MM.1S (cell line): ENCODE data around the gene TTLL6.

Source experiments
- DNase-seq: peaks from one replicate; pipeline ENCODE4 v3.0.0-alpha.2; 2015
- H2AFZ ChIP-seq: fragments of 300-600 bp; sonication (generic); 2 replicates; pipeline ENCODE4 v1.6.0; 2016; ENCODE audit warnings: antibody characterized with exemption, low read length
- H3F3A ChIP-seq: fragments of 300-600 bp; sonication (generic); 2 replicates; pipeline ENCODE4 v1.6.1; 2016; ENCODE audit warnings: mild to moderate bottlenecking, antibody characterized with exemption, low read length, moderate library complexity, mixed read lengths; ENCODE audit not compliant: insufficient read depth
- H3K27ac ChIP-seq: fragments of 300-600 bp; sonication (generic); 2 replicates; pipeline ENCODE4 v1.5.1; 2016; ENCODE audit warnings: mild to moderate bottlenecking, low read length
- H3K27me3 ChIP-seq: fragments of 300-600 bp; sonication (generic); replicated peaks from 2 replicates; pipeline ENCODE4 v1.6.0; 2016; ENCODE audit warnings: low read length; ENCODE audit not compliant: insufficient read depth
- H3K36me3 ChIP-seq: fragments of 300-600 bp; sonication (generic); replicated peaks from 2 replicates; pipeline ENCODE4 v1.6.1; 2016; ENCODE audit warnings: mild to moderate bottlenecking, low read length, mixed read lengths; ENCODE audit not compliant: insufficient read depth
- H3K4me1 ChIP-seq: fragments of 300-600 bp; sonication (generic); 2 replicates; pipeline ENCODE4 v1.6.1; 2016; ENCODE audit warnings: low read length, mixed read lengths
- H3K4me2 ChIP-seq: fragments of 300-600 bp; sonication (generic); 2 replicates; pipeline ENCODE4 v1.6.0; 2016; ENCODE audit warnings: low read depth, low read length
- H3K4me3 ChIP-seq: fragments of 300-600 bp; sonication (generic); 2 replicates; pipeline ENCODE4 v1.5.1; 2016; ENCODE audit warnings: low read length, mixed read lengths
- H3K79me2 ChIP-seq: fragments of 300-600 bp; sonication (generic); 2 replicates; pipeline ENCODE4 v1.6.1; 2016; ENCODE audit warnings: mixed run types, low read length, mixed read lengths
- H3K9ac ChIP-seq: fragments of 300-600 bp; sonication (generic); 2 replicates; pipeline ENCODE4 v1.6.1; 2016; ENCODE audit warnings: low read length, mixed read lengths
- H3K9me2 ChIP-seq: fragments of 300-600 bp; sonication (generic); replicated peaks from 2 replicates; pipeline ENCODE4 v1.6.1; 2016; ENCODE audit warnings: mild to moderate bottlenecking, low read length, mixed read lengths; ENCODE audit not compliant: insufficient read depth
- H3K9me3 ChIP-seq: fragments of 300-600 bp; sonication (generic); replicated peaks from 2 replicates; pipeline ENCODE4 v1.6.1; 2016; ENCODE audit warnings: mild to moderate bottlenecking, low read length, mixed read lengths; ENCODE audit not compliant: insufficient read depth
- H4K20me1 ChIP-seq: fragments of 300-600 bp; sonication (generic); 2 replicates; pipeline ENCODE4 v1.6.1; 2016; ENCODE audit warnings: mild to moderate bottlenecking, low read length, moderate library complexity, mixed read lengths; ENCODE audit not compliant: insufficient read depth
- EZH2 ChIP-seq: fragments of 300-600 bp; sonication (generic); optimal IDR thresholded peaks from 2 replicates; pipeline ENCODE3; 2017; ENCODE audit warnings: low read depth, mild to moderate bottlenecking, antibody characterized with exemption, low read length, mixed read lengths
- EZH2phosphoT487 ChIP-seq: fragments of 300-600 bp; sonication (generic); IDR thresholded peaks from 2 replicates; pipeline ENCODE4 v1.6.1; 2018; ENCODE audit warnings: antibody characterized with exemption, low read length
- TF ChIP-seq, protein P1 (sequence below): fragments of 300-600 bp; sonication (generic); IDR thresholded peaks from 2 replicates; pipeline ENCODE4 v1.5.1; 2016; ENCODE audit warnings: antibody characterized with exemption, low read length, mixed read lengths

TTLL6 gene

DNA sequence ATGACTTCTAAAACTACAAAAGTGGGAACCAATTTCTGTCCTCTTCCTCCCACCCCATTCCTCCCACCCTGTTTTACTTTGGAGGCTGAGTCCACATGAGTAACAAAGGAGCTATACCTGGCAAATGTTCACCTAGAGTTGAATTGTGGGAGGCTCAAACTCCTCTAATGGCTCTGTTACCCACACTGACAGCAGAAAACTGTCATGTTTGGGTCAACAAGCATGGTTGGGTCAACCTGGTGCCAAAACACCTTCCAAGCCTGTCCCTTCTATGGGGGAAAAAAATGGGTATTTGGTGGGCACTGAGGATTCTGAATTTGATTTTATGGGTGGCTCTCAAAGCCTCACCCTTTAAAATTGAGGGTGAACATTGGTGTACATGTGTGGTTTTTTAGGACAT lies 76.5 kb downstream of the TTLL6 start:
- no peak overlapping the region for H2AFZ ChIP-seq
- no peak for DNase-seq
- H3K36me3 ChIP-seq: no peaks in the 10 kb centered on the region
- no peaks in the 10 kb centered on the region for H3K4me1 ChIP-seq
- H3K27me3 ChIP-seq: peaks cover 98% of the 10 kb centered on the region
- no peaks in the 10 kb centered on the region for H3F3A ChIP-seq
- no peaks in the 10 kb centered on the region for H3K79me2 ChIP-seq
- no peak overlapping the region for H3K4me3 ChIP-seq
- no peak for TF ChIP-seq EZH2phosphoT487
- TF ChIP-seq, protein P1, sequence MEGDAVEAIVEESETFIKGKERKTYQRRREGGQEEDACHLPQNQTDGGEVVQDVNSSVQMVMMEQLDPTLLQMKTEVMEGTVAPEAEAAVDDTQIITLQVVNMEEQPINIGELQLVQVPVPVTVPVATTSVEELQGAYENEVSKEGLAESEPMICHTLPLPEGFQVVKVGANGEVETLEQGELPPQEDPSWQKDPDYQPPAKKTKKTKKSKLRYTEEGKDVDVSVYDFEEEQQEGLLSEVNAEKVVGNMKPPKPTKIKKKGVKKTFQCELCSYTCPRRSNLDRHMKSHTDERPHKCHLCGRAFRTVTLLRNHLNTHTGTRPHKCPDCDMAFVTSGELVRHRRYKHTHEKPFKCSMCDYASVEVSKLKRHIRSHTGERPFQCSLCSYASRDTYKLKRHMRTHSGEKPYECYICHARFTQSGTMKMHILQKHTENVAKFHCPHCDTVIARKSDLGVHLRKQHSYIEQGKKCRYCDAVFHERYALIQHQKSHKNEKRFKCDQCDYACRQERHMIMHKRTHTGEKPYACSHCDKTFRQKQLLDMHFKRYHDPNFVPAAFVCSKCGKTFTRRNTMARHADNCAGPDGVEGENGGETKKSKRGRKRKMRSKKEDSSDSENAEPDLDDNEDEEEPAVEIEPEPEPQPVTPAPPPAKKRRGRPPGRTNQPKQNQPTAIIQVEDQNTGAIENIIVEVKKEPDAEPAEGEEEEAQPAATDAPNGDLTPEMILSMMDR: no peak
- no peak for TF ChIP-seq EZH2
- no peaks in the 10 kb centered on the region for H4K20me1 ChIP-seq
- H3K4me2 ChIP-seq: no peak overlapping the region
- H3K9ac ChIP-seq: no peak overlapping the region
- no peaks in the 10 kb centered on the region for H3K9me3 ChIP-seq
- no peaks in the 10 kb centered on the region for H3K9me2 ChIP-seq
- no peak overlapping the region for H3K27ac ChIP-seq

DNA sequence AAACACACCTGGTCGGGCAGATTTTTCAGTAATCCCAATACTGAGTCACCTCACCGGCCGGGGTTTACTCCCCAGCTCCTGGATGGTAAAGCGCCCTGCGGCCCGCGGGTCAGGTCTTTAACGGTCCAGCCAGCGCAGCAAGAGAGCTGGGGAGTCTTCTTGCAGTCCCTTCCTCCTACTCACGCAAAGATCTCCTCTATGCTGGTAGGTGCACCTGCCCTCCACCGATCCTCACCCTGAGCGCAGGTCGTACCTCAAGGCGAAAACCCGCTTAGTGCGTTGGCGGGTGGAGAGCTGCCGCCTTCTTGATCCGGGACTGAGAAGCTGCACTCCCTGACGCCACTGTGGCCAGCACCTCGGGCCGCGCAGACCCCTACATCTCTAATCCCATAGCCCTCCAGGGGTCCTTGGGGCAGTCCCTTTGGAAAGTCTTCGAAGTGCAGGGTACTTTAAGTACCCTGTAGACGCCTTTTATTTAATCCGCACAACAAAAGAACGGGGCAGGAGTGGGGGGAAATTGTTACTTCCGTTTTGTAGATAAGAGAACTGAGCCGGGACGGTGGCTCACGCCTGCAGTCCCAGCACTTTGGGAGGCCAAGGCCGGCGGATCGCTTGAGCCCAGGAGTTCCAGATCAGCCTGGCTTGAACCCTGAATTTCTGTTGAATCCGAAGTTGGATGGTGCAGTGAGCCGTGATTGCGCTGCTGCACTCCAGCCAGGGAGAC lies 78.1 kb downstream of the TTLL6 start:
- TF ChIP-seq EZH2 (no peak), EZH2phosphoT487 (no peak)
- TF ChIP-seq, protein P1: no peak
- Histone ChIP-seq H3K4me1 (no peaks in the 10 kb centered on the region), H3K9me2 (no peaks in the 10 kb centered on the region), H3K9me3 (no peaks in the 10 kb centered on the region), H3K9ac (no peak overlapping the region), H3K36me3 (no peaks in the 10 kb centered on the region), H4K20me1 (no peaks in the 10 kb centered on the region), H3K4me3 (no peak overlapping the region), H3K27me3 (peaks cover 99% of the 10 kb centered on the region), H2AFZ (no peak overlapping the region), H3K27ac (no peak overlapping the region), H3F3A (no peaks in the 10 kb centered on the region), H3K79me2 (no peaks in the 10 kb centered on the region), H3K4me2 (no peak overlapping the region)
- DNase-seq: no peak

DNA sequence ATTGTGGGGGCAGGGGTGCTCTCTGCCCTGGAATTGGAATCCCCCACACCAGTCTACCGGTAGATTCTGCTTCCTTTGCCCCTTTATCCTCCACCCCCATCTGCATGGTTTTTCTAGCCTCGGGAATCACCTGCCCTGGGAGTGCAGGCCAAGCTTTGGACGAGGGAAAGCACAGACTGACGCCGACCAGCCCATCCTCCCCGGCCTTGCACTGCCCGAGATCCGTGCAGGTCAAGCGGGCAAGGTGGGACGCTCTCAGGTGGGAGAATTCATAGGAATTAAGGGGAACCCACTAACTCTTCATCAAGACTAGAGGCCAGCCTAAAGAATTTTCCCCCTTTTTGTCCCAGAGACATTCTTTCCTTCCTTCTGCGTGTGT lies 78.6 kb downstream of the TTLL6 start:
- Histone ChIP-seq H4K20me1 (no peaks in the 10 kb centered on the region), H3K9ac (no peak overlapping the region), H2AFZ (no peak overlapping the region), H3K27me3 (peaks cover 99% of the 10 kb centered on the region), H3K27ac (no peak overlapping the region), H3F3A (no peaks in the 10 kb centered on the region), H3K9me3 (no peaks in the 10 kb centered on the region), H3K4me1 (0 out of 2 replicates have a peak, but pooled peaks cover 2% of the 10 kb centered on the region), H3K36me3 (no peaks in the 10 kb centered on the region), H3K4me2 (no peak overlapping the region), H3K9me2 (no peaks in the 10 kb centered on the region), H3K79me2 (no peaks in the 10 kb centered on the region), H3K4me3 (no peak overlapping the region)
- TF ChIP-seq EZH2phosphoT487: no peak
- TF ChIP-seq EZH2: no peak
- TF ChIP-seq, protein P1: no peak
- no peak for DNase-seq
